Motor neuron (in vitro differentiated cells): ENCODE data around the gene GRM3. TPM values are rescaled to one million over a fixed set of nuclear protein-coding genes. Genes with fewer than 3 reads are reported as not detected.
A peak's percentile ranks its signal among the peaks of the same experiment; 100 is the strongest.
"Not testable (repeated sequence)": the region's sequence is repeated elsewhere in the genome, so short reads cannot be mapped to it uniquely, and the experiment has no call there.

ENCODE experiments used
- ATAC-seq, 8 experiments: fragments of 200-7000 bp; cut with Tn5 transposase; replicated peaks in 6 of 8; 2 replicates each; pipeline ENCODE4 v1.8.0; 2021; ENCODE audit warnings: mild to moderate bottlenecking in 8 of 8, moderate library complexity in 8 of 8
- H3K27ac ChIP-seq, 2 donors: fragments of 250-450 bp; sonication (Bioruptor Pico); 2 replicates each; pipeline ENCODE4 v1.9.0; 2021; ENCODE audit warnings: antibody characterized with exemption in 2 of 2, mild to moderate bottlenecking in 2 of 2, moderate library complexity in 1 of 2
- H3K4me1 ChIP-seq, 2 donors: fragments of 250-450 bp; sonication (Bioruptor Pico); replicated peaks in 1 of 2; 2 replicates each; pipeline ENCODE4 v1.6.1; 2021; ENCODE audit warnings: antibody characterized with exemption in 2 of 2, mild to moderate bottlenecking in 2 of 2, moderate library complexity in 1 of 2
- H3K4me3 ChIP-seq, 5 donors: fragments of 250-450 bp; sonication (Bioruptor Pico); 2 replicates each; pipeline ENCODE4 v1.9.0; 2021; ENCODE audit warnings: antibody characterized with exemption in 5 of 5, mild to moderate bottlenecking in 5 of 5, moderate library complexity in 4 of 5
- WGBS, 10 experiments: fragments of 450-650 bp; shearing (Covaris generic); methylation state at CpG; one replicate each; pipeline ENCODE4 v1.0.0; 2022; 5-methylcytosine and 5-hydroxymethylcytosine counted together
- in situ Hi-C, 9 experiments: fragments of 400-800 bp; cut with MboI; loops; one replicate each; pipeline ENCODE4 v1.15.0; 2021; ENCODE audit warnings: low sequenced_read_pairs in 9 of 9, low pct_unique_long_range_greater_than_20kb in 2 of 9; ENCODE audit not compliant: unreplicated experiment in 9 of 9
- total RNA-seq, 8 experiments: library from RNA; unstranded; fragments of 300-600 nt; gene quantifications; 2 replicates each; pipeline versions ENCODE4 v1.2.3 to v1.2.4, GENCODE V29; 2022

Gene GRM3
- 1 to 10 TPM in 5 of 8 experiments, under 1 TPM in 1, not detected in 2; 0.40 to 3.9 (median 2.8) TPM for total RNA-seq

DNA sequence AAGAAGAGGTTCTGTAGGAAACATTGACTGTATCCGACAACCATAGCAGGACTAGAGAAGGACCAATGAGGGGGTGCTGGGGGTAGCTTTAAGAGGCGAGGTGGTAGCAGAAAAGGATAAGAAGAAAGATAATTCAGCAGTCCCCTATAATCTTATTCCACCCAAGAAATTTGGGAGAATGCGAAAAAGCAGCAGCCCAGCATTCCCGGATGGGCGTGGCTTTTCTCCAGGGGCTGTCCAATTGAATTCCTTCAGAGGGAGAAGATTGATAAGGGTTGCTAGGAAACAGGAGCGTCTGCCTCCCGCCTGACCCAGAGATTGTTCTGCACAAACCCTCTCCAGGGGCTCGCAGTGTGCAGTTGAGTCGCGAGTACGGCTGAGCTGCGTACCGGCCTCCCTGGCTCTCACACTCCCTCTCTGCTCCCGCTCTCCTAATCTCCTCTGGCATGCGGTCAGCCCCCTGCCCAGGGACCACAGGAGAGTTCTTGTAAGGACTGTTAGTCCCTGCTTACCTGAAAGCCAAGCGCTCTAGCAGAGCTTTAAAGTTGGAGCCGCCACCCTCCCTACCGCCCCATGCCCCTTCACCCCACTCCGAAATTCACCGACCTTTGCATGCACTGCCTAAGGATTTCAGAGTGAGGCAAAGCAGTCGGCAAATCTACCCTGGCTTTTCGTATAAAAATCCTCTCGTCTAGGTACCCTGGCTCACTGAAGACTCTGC lies at the start of gene GRM3:
GRM3 (plus strand) TSS at position 349 of the 721 bp plus-strand sequence. CDS start 121,237 bp downstream, outside the sequence.
- peak; percentile 64 to 98 (median 96) for ATAC-seq
- WGBS, 10 experiments, result 0 to 14% (median 2%) methylated on average over 1 to 10 of the region's 23 CpGs; no CpG with 5 or more reads in 1 of the 10 experiments
- in situ Hi-C loops, result no loop called here
- Histone ChIP-seq H3K27ac (no peak within 1 kb of the TSS), H3K4me1 (peaks cover 0 to 8% of the 10 kb centered on the region in 2 donors), H3K4me3 (peak within 1 kb of the TSS; percentile 39 to 55 (median 43))

DNA sequence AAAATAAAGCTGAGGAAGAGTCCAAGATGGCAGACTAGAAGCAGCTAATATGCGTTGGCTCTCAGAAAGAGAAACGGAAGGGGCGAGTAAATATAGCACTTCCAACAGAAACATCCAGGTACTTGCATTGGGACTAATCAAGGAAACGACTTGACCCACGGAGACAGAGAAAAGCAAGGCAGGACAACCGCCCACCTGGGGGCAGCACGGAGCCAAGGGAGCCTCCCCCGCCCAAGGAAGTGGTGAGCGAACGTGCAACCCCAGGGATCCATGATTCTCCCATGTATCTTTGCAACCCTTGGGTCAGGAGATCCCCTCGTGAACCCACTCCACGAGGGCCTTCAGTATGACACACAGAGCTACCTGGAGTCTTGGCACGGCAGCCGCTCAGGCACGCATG lies 45.4 kb upstream of the GRM3 start:
- H3K27ac ChIP-seq, result no peak overlapping the region
- peak in 1 of 8 experiments; percentile 55 for ATAC-seq
- in situ Hi-C loops, result no loop called here
- H3K4me3 ChIP-seq, result no peak overlapping the region
- H3K4me1 ChIP-seq, result no peaks in the 10 kb centered on the region
- WGBS, 10 experiments, result 40 to 100% (median 86%) methylated on average over 1 to 9 of the region's 15 CpGs

GRCh38 chr7:86598721-86599120 lies 45.0 kb upstream of the GRM3 start:
- ATAC-seq, result no peak
- in situ Hi-C loops, result no loop called here
- no peaks in the 10 kb centered on the region for H3K4me1 ChIP-seq

GRCh38 chr7:86600506-86601290 lies 43.0 kb upstream of the GRM3 start:
- WGBS, 10 experiments, result 80 to 100% (median 100%) methylated on average over 1 to 2 of the region's 6 CpGs; no CpG with 5 or more reads in 7 of the 10 experiments
- peak in 4 of 8 experiments; percentile 38 to 81 (median 64) for ATAC-seq
- in situ Hi-C loops, result no loop called here

More at GRCh38 chr7:86598721-86599120, 45.0 kb upstream of the GRM3 start:
- Histone ChIP-seq H3K4me3 (no peak overlapping the region), H3K27ac (no peak overlapping the region)
- 7 to 100% (median 60%) methylated on average over 1 to 5 of the region's 9 CpGs; no CpG with 5 or more reads in 5 of the 10 experiments for WGBS, 10 experiments

DNA sequence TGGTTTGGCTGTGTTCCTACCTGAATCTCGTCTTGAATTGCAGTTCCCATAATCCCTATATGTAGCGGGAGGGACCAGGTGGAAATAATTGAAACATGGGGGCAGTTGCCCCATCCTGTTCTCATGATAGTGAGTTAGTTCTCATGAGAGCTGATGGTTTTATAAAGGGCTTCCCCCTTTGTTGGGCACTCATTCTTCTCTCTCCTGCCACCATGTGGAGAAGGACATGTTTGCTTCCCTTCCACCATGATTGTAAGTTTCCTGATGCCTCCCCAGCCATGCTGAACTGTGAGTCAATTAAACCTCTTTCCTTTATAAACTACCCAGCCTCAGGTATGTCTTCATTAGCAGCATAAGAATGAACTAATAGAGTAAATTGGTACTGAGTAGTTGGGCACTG lies 28.0 kb upstream of the GRM3 start:
- H3K27ac ChIP-seq, in situ Hi-C loops, ATAC-seq, H3K4me1 ChIP-seq, H3K4me3 ChIP-seq: not testable (repeated sequence)
- WGBS, 10 experiments, result 0 to 100% (median 80%) methylated on average over 1 to 2 of the region's 2 CpGs; no CpG with 5 or more reads in 5 of the 10 experiments

More at GRCh38 chr7:86600506-86601290, 43.0 kb upstream of the GRM3 start:
- no peak overlapping the region for H3K27ac ChIP-seq
- H3K4me3 ChIP-seq, result no peak overlapping the region
- no peaks in the 10 kb centered on the region for H3K4me1 ChIP-seq

GRCh38 chr7:86644282-86645224 lies 844 bp downstream of the GRM3 start:
- no peak overlapping the region for H3K27ac ChIP-seq
- 0 to 6% (median 0%) methylated on average over 2 to 9 of the region's 42 CpGs; no CpG with 5 or more reads in 5 of the 10 experiments for WGBS, 10 experiments
- peak in 7 of 8 experiments; percentile 15 to 65 (median 51) for ATAC-seq

GRCh38 chr7:86645225-86645608 lies 1.5 kb downstream of the GRM3 start:
- ATAC-seq, result peak in 4 of 8 experiments; percentile 8 to 16 (median 12)
- H3K27ac ChIP-seq, result no peak overlapping the region
- WGBS, 10 experiments, result 0 to 76% (median 13%) methylated on average over 1 to 9 of the region's 13 CpGs
- peak overlapping the region; percentile 39 to 55 (median 43) for H3K4me3 ChIP-seq
- peaks cover 0 to 8% of the 10 kb centered on the region in 2 donors for H3K4me1 ChIP-seq
- in situ Hi-C loops, result no loop called here

More at GRCh38 chr7:86644282-86645224, 844 bp downstream of the GRM3 start:
- Histone ChIP-seq H3K4me3 (peak overlapping the region; percentile 39 to 55 (median 43)), H3K4me1 (peaks cover 0 to 8% of the 10 kb centered on the region in 2 donors)
- in situ Hi-C loops, result no loop called here

- in situ Hi-C loops, result no loop called here
- no peak for ATAC-seq
- WGBS, 10 experiments, result 0 to 100% (median 80%) methylated on average over 1 of the region's 2 CpGs; no CpG with 5 or more reads in 3 of the 10 experiments
- peak overlapping the region in 2 of 5 donors; percentile 39 to 55 for H3K4me3 ChIP-seq
- H3K27ac ChIP-seq, result no peak overlapping the region
- peaks cover 0 to 8% of the 10 kb centered on the region in 2 donors for H3K4me1 ChIP-seq
Measured at GRCh38 chr7:86645676-86646276, 2.1 kb downstream of the GRM3 start.

DNA sequence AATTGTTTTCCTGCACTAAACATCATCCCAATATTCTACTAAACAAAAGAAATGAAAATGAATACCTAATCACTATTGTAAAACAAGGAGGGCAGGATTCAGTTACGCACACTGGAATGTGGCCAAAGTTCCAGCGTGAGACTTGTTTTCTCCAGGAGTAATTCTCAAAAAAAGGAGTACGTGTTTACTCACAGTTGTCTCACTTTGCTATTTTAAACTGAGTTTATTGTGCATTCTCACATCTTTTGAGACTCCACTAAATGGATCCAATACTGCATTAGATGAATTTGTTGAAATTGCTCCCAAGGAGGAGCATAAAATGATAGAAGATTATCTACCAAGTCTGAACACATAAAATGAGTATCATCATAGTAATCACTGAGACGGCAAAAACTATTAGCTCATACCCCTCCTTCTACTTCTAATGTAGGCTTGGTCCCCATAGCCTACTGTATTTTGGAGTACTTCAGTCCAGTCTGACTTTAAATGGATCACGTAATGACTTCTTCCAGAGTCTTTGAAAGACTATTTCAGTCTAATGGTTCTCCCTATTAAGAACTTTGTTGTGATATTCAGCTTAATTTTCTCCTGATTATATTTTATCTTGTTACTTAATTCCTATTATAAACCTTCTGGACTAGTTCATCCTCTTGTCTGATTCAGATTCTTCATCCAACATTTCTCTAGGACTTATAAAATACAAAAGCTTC lies 3.8 kb downstream of the GRM3 start:
- no peak overlapping the region for H3K27ac ChIP-seq
- in situ Hi-C loops, result no loop called here
- 22 to 100% (median 86%) methylated on average over 1 to 5 of the region's 5 CpGs for WGBS, 10 experiments
- H3K4me3 ChIP-seq, result no peak overlapping the region
- peaks cover 0 to 8% of the 10 kb centered on the region in 2 donors for H3K4me1 ChIP-seq
- ATAC-seq, result no peak

- peak in 2 of 8 experiments; percentile 64 to 67 for ATAC-seq
- peaks cover 0 to 8% of the 10 kb centered on the region in 2 donors for H3K4me1 ChIP-seq
- no peak overlapping the region for H3K4me3 ChIP-seq
- in situ Hi-C loops, result no loop called here
- WGBS, 10 experiments, result 0 to 100% (median 34%) methylated on average over 1 of the region's 1 CpG; no CpG with 5 or more reads in 6 of the 10 experiments
- no peak overlapping the region for H3K27ac ChIP-seq
Measured at GRCh38 chr7:86648169-86648568, 4.5 kb downstream of the GRM3 start.

- H3K27ac ChIP-seq, result no peak overlapping the region
- in situ Hi-C loops, result no loop called here
- ATAC-seq, result peak in 4 of 8 experiments; percentile 24 to 99 (median 53)
- no peaks in the 10 kb centered on the region for H3K4me1 ChIP-seq
- WGBS, 10 experiments, result 6 to 100% (median 60%) methylated on average over 1 to 8 of the region's 9 CpGs
- H3K4me3 ChIP-seq, result no peak overlapping the region
Measured at GRCh38 chr7:86653919-86654659, 10.4 kb downstream of the GRM3 start.
